HCEC 1CT (cell line): ENCODE data around the gene GOLGA8H.
"Not testable (repeated sequence)": the region's sequence is repeated elsewhere in the genome, so short reads cannot be mapped to it uniquely, and the experiment has no call there.

Experiments
- DNase-seq: peaks from one replicate; pipeline ENCODE4 v3.0.0-alpha.2; 2017

GOLGA8H gene

GRCh38 chr15:30603796-30604195 lies at the start of gene GOLGA8H:
GOLGA8H (plus strand) TSS chr15:30604028; CDS start chr15:30604126, 98 bp downstream.
- DNase-seq: not testable (repeated sequence)

- not testable (repeated sequence) for DNase-seq
Measured at GRCh38 chr15:30566949-30567348, 36.9 kb upstream of the GOLGA8H start.

- not testable (repeated sequence) for DNase-seq
Measured at GRCh38 chr15:30573012-30573491, 30.8 kb upstream of the GOLGA8H start.

- DNase-seq: not testable (repeated sequence)
Measured at GRCh38 chr15:30579394-30579970, 24.3 kb upstream of the GOLGA8H start.

- not testable (repeated sequence) for DNase-seq
Measured at GRCh38 chr15:30580716-30581115, 23.1 kb upstream of the GOLGA8H start.

GRCh38 chr15:30598953-30599352 lies 4.9 kb upstream of the GOLGA8H start:
- DNase-seq: not testable (repeated sequence)

- not testable (repeated sequence) for DNase-seq
Measured at GRCh38 chr15:30612271-30612670, 8.4 kb downstream of the GOLGA8H start.

- not testable (repeated sequence) for DNase-seq
Measured at GRCh38 chr15:30621342-30621741, 17.5 kb downstream of the GOLGA8H start.

- peak; percentile 95 for DNase-seq
Measured at GRCh38 chr15:30625436-30626193, 21.8 kb downstream of the GOLGA8H start, which contains the start of gene ARHGAP11B. ARHGAP11B (plus strand) TSS chr15:30626128.

- DNase-seq: peak; percentile 2
Measured at GRCh38 chr15:30626194-30626565, 22.4 kb downstream of the GOLGA8H start.

GRCh38 chr15:30626632-30627031 lies 22.8 kb downstream of the GOLGA8H start:
- DNase-seq: peak; percentile 2

GRCh38 chr15:30650012-30650929 lies 46.4 kb downstream of the GOLGA8H start:
- peak; percentile 82 for DNase-seq

GRCh38 chr15:30661154-30661553 lies 57.3 kb downstream of the GOLGA8H start:
- DNase-seq: not testable (repeated sequence)
